Activated CD8-positive, alpha-beta memory T cell treated with anti-CD3 and anti-CD28 coated beads, Interleukin-2, amount 10 ng/mL, durations not matched to agents 7 days and 5 days (primary cell): ENCODE results near the gene ATP2B2. TPM values are rescaled to one million over a fixed set of nuclear protein-coding genes. Genes with fewer than 3 reads are reported as not detected.

Source experiments
- ATAC-seq: fragments of 150-1000 bp; cut with Tn5 transposase; one replicate; pipeline ENCODE4 v1.10.0; 2021; ENCODE audit warnings: moderate library complexity
- CTCF ChIA-PET: fragments of 350-600 bp; sonication (Branson Sonifier 250); formaldehyde crosslinking; loops from one replicate; lab custom pipeline; 2021; ENCODE audit warnings: antibody characterized with exemption; lab: Charles Lee
- DNase-seq: peaks from one replicate; pipeline ENCODE4 v3.0.0-alpha.2; 2020
- H3K27ac Mint-ChIP-seq: one replicate; pipeline ENCODE4 v1.8.0; 2021; ENCODE audit warnings: mild to moderate bottlenecking, mixed read lengths
- H3K27me3 Mint-ChIP-seq: one replicate; pipeline ENCODE4 v1.8.0; 2021; ENCODE audit warnings: mixed read lengths
- H3K36me3 Mint-ChIP-seq: one replicate; pipeline ENCODE4 v1.8.0; 2021; ENCODE audit warnings: mild to moderate bottlenecking, mixed read lengths
- H3K4me1 Mint-ChIP-seq: one replicate; pipeline ENCODE4 v1.8.0; 2021; ENCODE audit warnings: mixed read lengths
- H3K4me3 Mint-ChIP-seq: one replicate; pipeline ENCODE4 v1.8.0; 2021; ENCODE audit warnings: mild to moderate bottlenecking, moderate library complexity, mixed read lengths
- H3K9me3 Mint-ChIP-seq: one replicate; pipeline ENCODE4 v1.8.0; 2022; ENCODE audit warnings: low read depth, mixed read lengths
- total RNA-seq, 2 experiments: library from RNA; stranded (reverse); gene quantifications; one replicate each; pipeline ENCODE4 v1.2.3, GENCODE V29; 2021

ATP2B2 gene
- total RNA-seq, 2 experiments from 2014 or later: not detected

DNA sequence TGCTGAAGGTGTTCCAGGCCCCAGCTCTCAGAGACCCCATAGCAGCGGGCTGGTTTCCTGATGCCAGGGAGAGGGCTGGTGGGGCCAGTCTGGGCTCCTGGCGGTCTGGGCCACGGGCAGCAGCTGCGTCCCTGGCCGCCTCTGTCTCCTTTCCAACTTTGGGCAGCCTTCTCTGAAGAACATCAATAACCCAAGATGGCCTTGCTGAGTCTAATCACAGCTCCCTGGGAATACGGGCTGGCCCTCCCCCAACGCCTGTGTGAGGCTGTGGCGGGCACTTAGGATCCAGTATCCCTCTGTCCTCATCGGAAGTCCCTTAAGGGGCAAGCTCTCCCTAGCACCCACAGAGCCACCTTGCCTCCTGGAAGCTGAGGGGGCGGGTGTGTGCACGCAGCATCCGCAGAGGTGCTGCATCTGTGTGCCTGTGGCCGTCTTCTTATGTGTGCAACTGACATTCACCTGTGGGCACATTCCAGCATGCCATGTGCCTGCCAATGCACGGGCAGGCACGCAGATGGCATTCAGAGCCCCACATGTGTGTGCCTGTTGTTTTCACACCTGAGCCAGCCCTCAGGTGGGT is 2.1 kb downstream of the ATP2B2 start:
- Mint-ChIP-seq H3K4me3 (no peak overlapping the region), H3K27ac (no peak overlapping the region), H3K9me3 (no peaks in the 10 kb centered on the region), H3K27me3 (peaks cover 22% of the 10 kb centered on the region), H3K4me1 (peaks cover 3% of the 10 kb centered on the region), H3K36me3 (no peaks in the 10 kb centered on the region)
- ATAC-seq (no peak), DNase-seq (no peak)
- CTCF ChIA-PET: no interaction called here

DNA sequence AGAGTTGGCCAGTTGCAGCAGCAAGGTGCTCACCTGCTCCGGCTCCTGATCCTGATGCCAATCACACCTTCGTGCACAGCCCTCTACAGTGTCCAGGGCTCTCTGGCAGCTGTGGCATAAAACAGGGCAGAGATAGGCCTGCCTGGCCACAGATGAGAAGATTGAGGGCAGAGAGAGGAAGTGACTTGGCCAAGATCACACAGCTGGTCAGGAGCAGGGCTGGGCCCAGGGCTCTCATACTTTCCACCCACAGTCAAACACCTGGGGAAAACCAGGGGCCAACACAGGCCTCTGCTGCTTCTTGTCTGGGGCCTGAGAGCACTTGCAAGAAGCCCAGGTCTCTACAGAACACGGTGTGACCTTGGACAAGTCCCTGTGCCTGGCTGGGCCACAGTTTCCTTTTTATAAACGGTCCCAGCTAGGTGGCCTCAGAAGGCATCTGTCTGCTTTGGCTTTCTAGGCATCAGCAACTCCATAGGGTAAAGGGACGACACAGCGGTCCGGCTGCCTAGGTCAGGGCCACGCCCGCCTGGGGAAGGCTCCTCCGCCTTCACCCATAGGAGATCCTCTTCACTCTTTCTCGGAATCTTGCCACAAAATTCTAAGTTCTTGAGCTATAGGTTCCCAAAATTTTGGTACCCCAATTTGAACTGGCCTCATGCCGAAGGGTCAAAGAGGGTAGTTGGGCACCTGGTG is 3.1 kb downstream of the ATP2B2 start:
- H3K27ac Mint-ChIP-seq: no peak overlapping the region

DNA sequence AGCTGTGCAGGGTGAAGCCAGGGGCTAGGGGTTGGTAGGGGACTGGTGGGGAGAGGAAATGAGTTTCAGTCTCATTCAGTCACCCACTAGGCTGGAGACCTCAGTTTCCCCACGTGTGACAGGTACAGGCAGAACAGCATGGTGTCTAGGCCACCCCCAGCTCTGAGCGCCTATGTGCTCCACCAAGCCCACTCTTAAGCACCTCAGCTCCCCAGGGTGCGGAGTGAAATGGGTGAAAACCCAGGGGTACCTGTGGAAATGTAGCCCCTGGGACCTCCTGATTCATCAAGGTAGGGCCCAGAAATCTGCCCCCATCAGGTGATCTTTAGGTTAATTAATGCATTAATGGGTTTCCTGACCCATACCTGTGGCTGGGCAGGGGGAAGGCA is 3.7 kb downstream of the ATP2B2 start:
- H3K27me3 Mint-ChIP-seq: peaks cover 25% of the 10 kb centered on the region
- H3K36me3 Mint-ChIP-seq: no peaks in the 10 kb centered on the region
- no peak overlapping the region for H3K27ac Mint-ChIP-seq
- H3K4me3 Mint-ChIP-seq: no peak overlapping the region
- DNase-seq: no peak
- ATAC-seq: no peak
- CTCF ChIA-PET: no interaction called here
- H3K9me3 Mint-ChIP-seq: no peaks in the 10 kb centered on the region
- H3K4me1 Mint-ChIP-seq: peaks cover 3% of the 10 kb centered on the region

More for the DNA sequence above, 3.1 kb downstream of the ATP2B2 start:
- H3K36me3 Mint-ChIP-seq: no peaks in the 10 kb centered on the region
- DNase-seq (no peak), ATAC-seq (no peak)
- peaks cover 25% of the 10 kb centered on the region for H3K27me3 Mint-ChIP-seq
- H3K4me1 Mint-ChIP-seq: peaks cover 3% of the 10 kb centered on the region
- no peaks in the 10 kb centered on the region for H3K9me3 Mint-ChIP-seq
- no peak overlapping the region for H3K4me3 Mint-ChIP-seq
- CTCF ChIA-PET: no interaction called here

DNA sequence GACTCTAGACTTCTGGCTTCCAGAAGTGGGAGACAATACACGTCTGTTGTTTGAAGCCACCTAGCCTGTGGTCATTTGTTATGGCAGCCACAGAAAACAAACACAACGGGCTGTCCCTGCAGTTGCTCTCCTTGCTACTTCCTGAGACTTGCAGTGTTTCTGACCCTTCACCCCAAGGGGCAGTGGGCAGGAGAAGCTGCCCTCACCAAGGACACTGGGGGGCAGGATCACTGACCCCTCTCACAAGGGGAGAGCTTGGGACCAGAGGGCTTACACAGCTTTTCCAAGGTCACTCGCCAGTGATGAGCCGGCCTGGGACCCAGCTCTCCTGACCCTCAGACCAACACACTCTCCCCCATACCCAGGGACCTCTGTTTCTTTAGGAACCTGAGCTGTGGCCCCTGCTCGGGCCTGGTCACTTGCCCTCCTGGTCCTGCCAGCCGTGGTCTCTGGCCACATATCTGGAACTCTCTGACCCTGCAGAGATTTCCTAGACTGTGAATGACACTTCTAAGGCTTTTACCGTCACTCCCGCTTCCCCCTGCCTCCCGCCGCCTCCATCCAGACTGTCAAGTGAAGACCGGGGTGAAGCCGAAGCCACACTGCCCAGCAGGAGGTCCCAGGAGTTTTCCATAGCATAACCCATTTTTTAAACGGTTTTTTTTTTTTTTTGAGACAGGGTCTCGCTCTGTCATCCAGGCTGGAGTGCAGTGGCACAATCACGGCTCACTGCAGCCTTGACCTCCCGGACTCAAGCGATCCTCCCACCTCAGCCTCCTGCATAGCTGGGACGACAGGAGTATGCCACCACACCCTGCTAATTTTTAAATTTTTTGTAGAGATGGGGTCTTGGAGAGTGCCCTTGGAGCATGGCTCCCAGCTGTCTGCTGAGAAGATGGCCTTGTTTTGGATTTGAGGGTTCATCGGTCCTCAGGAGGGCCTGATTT is 4.4 kb downstream of the ATP2B2 start:
- Mint-ChIP-seq H3K36me3 (no peaks in the 10 kb centered on the region), H3K27ac (no peak overlapping the region), H3K9me3 (no peaks in the 10 kb centered on the region), H3K4me1 (peaks cover 3% of the 10 kb centered on the region), H3K4me3 (no peak overlapping the region), H3K27me3 (peaks cover 22% of the 10 kb centered on the region)
- CTCF ChIA-PET: interaction anchor here (0.8 kb wide), 1 partner anchor 22 kb away, joined by 3 read pairs; no protein-coding TSS in a partner anchor
- no peak for ATAC-seq
- DNase-seq: no peak

DNA sequence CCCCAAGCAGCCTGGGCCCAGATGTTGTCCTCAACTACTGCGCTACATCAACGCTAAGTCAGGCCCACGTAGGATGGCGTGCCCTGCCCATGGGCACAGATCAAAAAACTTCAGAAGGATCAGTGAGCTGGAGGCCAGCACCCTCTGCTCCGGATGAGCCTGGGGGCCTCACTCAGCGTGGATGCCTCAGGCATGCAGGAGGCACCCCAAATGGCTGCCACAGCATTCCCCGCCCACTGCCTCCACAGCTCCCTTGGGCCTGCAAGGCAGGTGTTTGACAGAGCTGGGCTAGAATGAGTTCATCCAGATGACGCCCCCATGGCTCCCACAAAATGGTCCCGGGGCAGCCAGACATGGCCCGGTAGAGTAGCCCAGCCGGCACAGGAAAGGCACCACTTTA is 7.1 kb downstream of the ATP2B2 start:
- CTCF ChIA-PET: no interaction called here
- Mint-ChIP-seq H3K27me3 (peaks cover 5% of the 10 kb centered on the region), H3K4me3 (no peak overlapping the region), H3K4me1 (peaks cover 3% of the 10 kb centered on the region), H3K36me3 (no peaks in the 10 kb centered on the region), H3K27ac (no peak overlapping the region), H3K9me3 (no peaks in the 10 kb centered on the region)
- DNase-seq: no peak
- no peak for ATAC-seq

DNA sequence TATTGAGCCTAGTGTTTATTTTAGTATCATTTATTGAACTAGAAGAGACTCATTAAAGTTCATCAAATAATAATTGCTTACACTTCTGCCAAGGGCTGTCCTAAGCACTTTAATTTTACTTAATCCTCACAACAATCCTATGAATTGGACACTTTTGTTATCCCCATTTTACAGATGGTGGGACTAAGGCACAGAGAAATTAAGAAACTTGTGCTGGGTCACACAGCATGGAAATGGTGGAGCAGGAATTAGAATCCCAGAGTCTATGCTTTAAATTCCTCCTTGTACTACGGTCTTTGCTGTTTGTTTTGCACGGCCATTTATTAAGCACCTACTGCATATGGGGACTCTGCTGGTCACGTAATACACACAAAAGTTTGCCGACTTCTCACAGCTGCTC is 7.9 kb downstream of the ATP2B2 start:
- H3K27me3 Mint-ChIP-seq: peaks cover 13% of the 10 kb centered on the region
- H3K36me3 Mint-ChIP-seq: no peaks in the 10 kb centered on the region
- no peaks in the 10 kb centered on the region for H3K9me3 Mint-ChIP-seq

DNA sequence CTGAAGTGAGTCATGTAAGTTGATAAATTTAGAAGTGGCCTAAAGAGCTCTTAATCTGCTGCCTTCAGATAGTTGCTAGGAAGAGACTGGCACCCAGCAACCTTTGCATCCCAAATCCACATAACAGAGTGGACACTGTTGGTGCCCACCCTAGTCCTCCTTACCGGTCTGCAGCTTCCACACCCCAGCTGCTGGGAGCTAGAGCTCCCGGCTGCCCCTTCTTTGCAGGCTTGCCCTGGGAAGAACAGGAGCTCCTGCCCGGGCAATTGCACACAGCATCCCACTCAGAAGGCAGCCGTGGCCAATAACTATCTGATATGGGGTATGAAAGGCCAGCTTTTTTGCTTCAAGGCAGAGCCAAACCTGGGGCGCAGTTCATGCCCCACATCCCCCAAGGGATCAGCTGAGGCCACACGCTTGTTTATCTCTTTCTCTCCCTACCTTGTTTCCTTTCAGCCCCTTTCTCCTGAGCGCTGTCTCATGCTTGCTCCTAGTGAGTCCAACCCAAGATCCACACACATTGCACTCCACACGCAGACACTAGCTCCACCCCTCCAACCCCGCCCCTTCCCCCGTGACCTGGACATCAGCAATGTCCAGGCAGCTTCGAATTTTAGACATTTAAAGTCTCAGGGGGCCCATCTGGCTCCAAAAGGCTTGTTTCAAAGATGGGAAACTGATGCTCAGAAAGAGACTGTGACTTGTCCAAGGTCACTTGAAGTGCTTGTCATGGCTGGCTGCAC is 9.1 kb downstream of the ATP2B2 start:
- DNase-seq: no peak
- Mint-ChIP-seq H3K27me3 (peaks cover 18% of the 10 kb centered on the region), H3K4me3 (no peak overlapping the region)

More for the DNA sequence above, 7.9 kb downstream of the ATP2B2 start:
- no peak overlapping the region for H3K27ac Mint-ChIP-seq
- H3K4me1 Mint-ChIP-seq: peaks cover 3% of the 10 kb centered on the region
- DNase-seq (no peak), ATAC-seq (no peak)
- CTCF ChIA-PET: no interaction called here
- no peak overlapping the region for H3K4me3 Mint-ChIP-seq

DNA sequence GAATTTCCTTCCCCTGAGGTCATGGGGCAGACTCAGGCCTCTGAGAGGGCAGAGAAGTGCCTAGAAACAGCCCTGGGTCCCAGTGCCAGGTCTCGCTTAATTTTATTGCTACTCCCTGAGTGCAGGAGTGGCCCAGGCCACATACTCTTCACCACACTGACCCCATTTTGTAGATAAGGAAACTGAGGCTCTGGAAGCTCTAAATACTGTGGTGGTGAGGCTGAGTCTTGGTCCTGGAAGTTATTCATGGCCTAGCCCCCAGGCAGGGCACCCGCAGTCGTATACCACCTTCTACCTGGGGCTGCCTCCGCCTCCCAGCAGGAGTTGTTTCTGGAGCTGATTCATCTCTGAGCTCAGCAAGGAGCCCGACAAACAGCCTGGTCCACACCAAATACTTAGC is 9.8 kb downstream of the ATP2B2 start:
- CTCF ChIA-PET: interaction anchor here (1.2 kb wide), 1 partner anchor 243 kb away, joined by 3 read pairs; no protein-coding TSS in a partner anchor
- no peak overlapping the region for H3K4me3 Mint-ChIP-seq
- DNase-seq (no peak), ATAC-seq (no peak)
- peaks cover 3% of the 10 kb centered on the region for H3K4me1 Mint-ChIP-seq
- no peaks in the 10 kb centered on the region for H3K9me3 Mint-ChIP-seq
- H3K36me3 Mint-ChIP-seq: no peaks in the 10 kb centered on the region
- no peak overlapping the region for H3K27ac Mint-ChIP-seq
- peaks cover 18% of the 10 kb centered on the region for H3K27me3 Mint-ChIP-seq

More for the DNA sequence above, 9.1 kb downstream of the ATP2B2 start:
- CTCF ChIA-PET: interaction anchor here (1.2 kb wide), 1 partner anchor 242 kb away, joined by 3 read pairs; no protein-coding TSS in a partner anchor
- peaks cover 3% of the 10 kb centered on the region for H3K4me1 Mint-ChIP-seq
- H3K36me3 Mint-ChIP-seq: no peaks in the 10 kb centered on the region
- ATAC-seq: no peak
- H3K9me3 Mint-ChIP-seq: no peaks in the 10 kb centered on the region
- no peak overlapping the region for H3K27ac Mint-ChIP-seq

DNA sequence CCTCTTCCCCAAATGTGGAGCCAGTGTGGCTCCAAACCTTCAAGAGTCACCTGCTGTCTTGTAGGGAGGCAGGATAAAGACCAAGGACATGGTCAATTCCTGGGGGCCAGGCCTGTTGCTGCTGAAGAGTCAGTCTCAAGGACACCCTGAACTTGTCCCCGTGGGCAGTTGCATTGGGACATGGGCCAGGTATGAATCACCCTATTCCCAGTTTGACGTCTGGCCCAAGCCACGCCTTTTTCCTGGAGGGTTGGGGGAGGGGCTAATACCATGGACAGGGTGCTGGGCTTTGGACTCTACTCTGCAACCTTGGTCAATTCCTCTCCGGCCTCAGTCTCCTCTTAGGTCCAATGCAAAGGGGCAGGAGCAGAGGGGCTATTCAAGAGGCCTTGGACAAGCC is 10.4 kb downstream of the ATP2B2 start:
- CTCF ChIA-PET: no interaction called here
- no peak overlapping the region for H3K27ac Mint-ChIP-seq
- DNase-seq (no peak), ATAC-seq (no peak)
- H3K4me3 Mint-ChIP-seq: no peak overlapping the region
- H3K27me3 Mint-ChIP-seq: peaks cover 18% of the 10 kb centered on the region
- H3K36me3 Mint-ChIP-seq: no peaks in the 10 kb centered on the region
- no peaks in the 10 kb centered on the region for H3K4me1 Mint-ChIP-seq
- no peaks in the 10 kb centered on the region for H3K9me3 Mint-ChIP-seq

DNA sequence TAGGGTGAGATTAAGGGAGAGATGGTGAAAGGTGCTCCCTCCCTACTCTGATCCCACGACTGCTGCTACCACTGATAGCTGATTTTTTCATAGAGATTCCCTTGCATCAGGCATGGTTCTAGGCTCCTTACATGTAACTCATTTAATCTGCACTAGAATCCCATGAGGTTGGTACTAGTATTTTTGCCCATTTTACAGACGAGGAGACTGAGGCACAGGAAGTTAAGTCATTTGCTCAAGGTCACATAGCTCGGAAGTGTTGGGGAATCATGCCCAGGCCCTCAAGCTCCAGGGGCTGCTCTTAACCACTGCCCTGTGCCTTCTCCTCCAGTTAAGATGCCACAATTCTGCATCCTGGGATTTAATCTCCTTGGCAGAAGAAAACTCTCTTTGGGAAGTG is 11.2 kb downstream of the ATP2B2 start:
- Mint-ChIP-seq H3K36me3 (no peaks in the 10 kb centered on the region), H3K9me3 (no peaks in the 10 kb centered on the region), H3K27me3 (peaks cover 21% of the 10 kb centered on the region), H3K4me3 (no peak overlapping the region), H3K27ac (no peak overlapping the region), H3K4me1 (no peaks in the 10 kb centered on the region)
- CTCF ChIA-PET: no interaction called here
- DNase-seq (no peak), ATAC-seq (no peak)

DNA sequence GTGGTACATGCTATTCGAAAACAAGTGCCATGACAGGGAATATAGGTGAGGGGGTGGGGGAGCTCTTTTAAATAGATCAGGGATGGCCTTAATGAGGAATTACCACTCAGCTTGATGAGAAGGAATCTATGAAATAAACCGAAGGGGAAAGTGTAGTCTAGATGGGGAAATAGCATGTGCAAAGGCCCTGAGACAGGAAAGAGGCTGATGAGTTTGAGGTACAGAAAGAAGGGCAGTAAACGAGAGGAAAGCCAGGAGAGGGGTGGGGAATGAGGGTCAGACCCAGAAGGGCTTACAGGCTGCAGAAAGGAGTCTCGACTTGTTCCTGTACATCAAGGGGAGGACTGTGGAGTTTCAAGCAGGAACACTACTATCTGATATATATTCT is 12.2 kb downstream of the ATP2B2 start:
- no peak for ATAC-seq
- Mint-ChIP-seq H3K27ac (no peak overlapping the region), H3K27me3 (peaks cover 19% of the 10 kb centered on the region), H3K4me1 (no peaks in the 10 kb centered on the region), H3K9me3 (no peaks in the 10 kb centered on the region), H3K36me3 (no peaks in the 10 kb centered on the region), H3K4me3 (no peak overlapping the region)
- no peak for DNase-seq
- CTCF ChIA-PET: no interaction called here

DNA sequence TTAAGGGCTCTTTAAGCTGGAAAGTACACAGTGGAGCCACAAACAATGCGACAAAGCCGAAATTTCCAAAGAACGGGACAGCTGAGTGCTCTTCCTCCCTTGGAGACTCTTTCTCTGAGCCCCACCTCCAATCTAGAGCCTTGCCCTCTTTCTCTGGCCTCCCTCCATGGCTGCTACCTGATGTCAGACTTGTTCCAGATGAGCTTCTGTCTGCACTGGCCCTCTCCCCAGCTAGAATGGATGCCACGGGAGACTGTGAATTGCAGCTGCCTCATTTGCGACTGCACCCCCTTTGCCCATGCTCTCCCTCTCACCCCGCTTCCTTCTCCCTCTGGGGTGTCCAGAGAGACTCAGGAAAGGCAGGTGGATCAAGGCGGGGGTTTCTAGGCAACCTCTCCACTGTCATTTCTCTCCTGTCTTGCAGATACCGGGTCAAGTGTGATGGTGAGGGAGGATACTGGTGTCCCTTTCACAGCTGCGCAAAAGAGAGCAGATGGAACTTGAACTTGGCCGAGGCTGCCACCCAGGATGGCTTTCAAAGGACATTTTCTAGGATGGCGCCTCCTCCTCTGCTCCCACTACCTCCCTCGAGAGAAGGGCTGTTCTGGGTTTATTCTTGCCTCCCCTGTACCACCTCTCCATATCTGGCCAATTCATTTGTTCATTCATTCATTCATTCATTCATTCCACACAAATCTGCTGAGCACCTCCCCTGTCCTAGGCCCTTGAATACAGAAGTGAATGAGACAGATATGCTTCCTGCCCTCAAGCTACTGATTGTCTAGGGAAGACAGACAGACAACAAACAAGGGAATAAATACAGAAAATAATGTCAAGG is 12.8 kb downstream of the ATP2B2 start:
- CTCF ChIA-PET: no interaction called here
- DNase-seq (no peak), ATAC-seq (no peak)
- Mint-ChIP-seq H3K27me3 (peaks cover 15% of the 10 kb centered on the region), H3K4me3 (no peak overlapping the region), H3K4me1 (no peaks in the 10 kb centered on the region), H3K36me3 (no peaks in the 10 kb centered on the region), H3K9me3 (no peaks in the 10 kb centered on the region), H3K27ac (no peak overlapping the region)
